HEK293 (cell line): ENCODE measurements around the gene RANBP10.

Source experiments
- CTCF ChIA-PET: fragments of 350-600 bp; formaldehyde crosslinking; extraction: SDS; loops from one replicate; lab custom pipeline; 2021; ENCODE audit warnings: antibody characterized with exemption; lab: Yijun Ruan, JAX
- POLR2A ChIA-PET: fragments of 300-600 bp; formaldehyde crosslinking; extraction: SDS; loops from one replicate; lab custom pipeline; 2020; ENCODE audit warnings: antibody characterized with exemption, inconsistent platforms; lab: Yijun Ruan, JAX
- H3K27ac ChIP-seq: fragments of 200-500 bp; sonication (Bioruptor generic); 2 replicates; pipeline ENCODE4 v1.5.1; 2014; ENCODE audit warnings: low read depth, low read length, control low read depth, inconsistent platforms; ENCODE audit errors: extremely low read depth
- H3K36me3 ChIP-seq, 2 experiments: fragments of 200-500 bp in 1 of 2; sonication (Bioruptor generic) in 1 of 2; 1 replicate in 1 of 2; 2 replicates in 1 of 2; pipeline ENCODE4 v1.5.1; 2014 to 2017; ENCODE audit warnings: inconsistent platforms in 2 of 2, low read length in 2 of 2; ENCODE audit not compliant: control insufficient read depth in 2 of 2, insufficient read depth in 1 of 2
- H3K4me1 ChIP-seq: fragments of 200-500 bp; sonication (Bioruptor generic); 2 replicates; pipeline ENCODE4 v1.5.1; 2014; ENCODE audit warnings: mild to moderate bottlenecking, low read length, inconsistent platforms; ENCODE audit not compliant: control insufficient read depth, insufficient read depth
- H3K4me3 ChIP-seq: 2 replicates; pipeline ENCODE4 v1.5.1; 2011; ENCODE audit warnings: low read depth, mild to moderate bottlenecking, control low read depth, low read length, moderate library complexity
- H3K9me3 ChIP-seq: fragments of 200-500 bp; sonication (Bioruptor generic); 2 replicates; pipeline ENCODE4 v1.5.1; 2014; ENCODE audit warnings: low read depth, low read length, inconsistent platforms; ENCODE audit not compliant: control insufficient read depth, insufficient read depth
- GLIS1 ChIP-seq: fragments of 450-650 bp; formaldehyde crosslinking; IDR thresholded peaks from 2 replicates; pipeline ENCODE4 v1.5.1; 2016; ENCODE audit warnings: missing biosample characterization, missing genetic modification characterization
- KLF10 ChIP-seq: fragments of 450-650 bp; IDR thresholded peaks from 2 replicates; pipeline ENCODE4 v1.5.1; 2018; ENCODE audit warnings: missing biosample characterization, mild to moderate bottlenecking, missing genetic modification characterization
- ZNF175 ChIP-seq: fragments of 450-650 bp; formaldehyde crosslinking; IDR thresholded peaks from 2 replicates; pipeline ENCODE4 v1.5.1; 2016; ENCODE audit warnings: missing biosample characterization, missing genetic modification characterization
- ZNF561 ChIP-seq: fragments of 450-650 bp; IDR thresholded peaks from 2 replicates; pipeline ENCODE4 v1.5.1; 2018; ENCODE audit warnings: missing biosample characterization, missing genetic modification characterization, borderline replicate concordance
- ZNF658 ChIP-seq: fragments of 450-650 bp; formaldehyde crosslinking; IDR thresholded peaks from 2 replicates; pipeline ENCODE4; 2016; ENCODE audit warnings: missing biosample characterization, missing genetic modification characterization
- ZNF677 ChIP-seq: fragments of 450-650 bp; IDR thresholded peaks from 2 replicates; pipeline ENCODE4 v1.5.0; 2018; ENCODE audit warnings: missing biosample characterization, mild to moderate bottlenecking, missing genetic modification characterization, moderate library complexity
- ZNF830 ChIP-seq: fragments of 450-650 bp; IDR thresholded peaks from 2 replicates; pipeline ENCODE4 v1.5.0; 2018; ENCODE audit warnings: missing biosample characterization, missing genetic modification characterization, low read depth, mild to moderate bottlenecking, moderate library complexity
- ZSCAN23 ChIP-seq: fragments of 450-650 bp; formaldehyde crosslinking; IDR thresholded peaks from 2 replicates; pipeline ENCODE4 v1.5.1; 2016; ENCODE audit warnings: missing biosample characterization, missing genetic modification characterization
- TF ChIP-seq, protein P1 (sequence below): fragments of 450-650 bp; formaldehyde crosslinking; conservative IDR thresholded peaks from 2 replicates; pipeline ENCODE4 v1.5.1; 2016; ENCODE audit warnings: low read depth, missing biosample characterization, missing genetic modification characterization
- TF ChIP-seq, protein P2 (sequence below): fragments of 450-650 bp; formaldehyde crosslinking; IDR thresholded peaks from 2 replicates; pipeline ENCODE4 v1.5.1; 2016; ENCODE audit warnings: missing biosample characterization, missing genetic modification characterization
- TF ChIP-seq, protein P3 (sequence below): fragments of 450-650 bp; formaldehyde crosslinking; IDR thresholded peaks from 2 replicates; pipeline ENCODE4 v1.5.1; 2017; ENCODE audit warnings: missing biosample characterization, missing genetic modification characterization
- TF ChIP-seq, protein P4 (sequence below): fragments of 450-650 bp; formaldehyde crosslinking; IDR thresholded peaks from 2 replicates; pipeline ENCODE4 v1.5.1; 2016; ENCODE audit warnings: missing biosample characterization, missing genetic modification characterization

Gene RANBP10

DNA sequence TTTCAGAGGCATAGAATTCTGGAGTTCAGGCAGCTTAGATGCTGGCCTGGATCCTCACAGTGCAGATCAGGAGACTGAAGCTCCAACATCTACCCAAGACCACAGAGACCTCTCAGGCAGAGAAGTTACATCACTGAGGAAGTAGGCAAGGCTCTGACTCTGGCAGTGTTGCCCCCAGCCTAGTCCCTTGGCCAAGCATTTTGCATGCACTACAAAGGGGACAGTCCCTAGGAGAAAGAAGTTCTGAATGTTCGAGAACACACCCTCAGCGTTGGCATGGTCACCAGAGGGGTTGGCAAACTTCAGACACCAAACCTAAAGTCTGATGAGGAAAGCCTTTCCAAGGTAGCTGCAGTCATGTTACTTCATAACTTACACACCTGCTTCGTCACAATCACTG, 2.5 kb downstream of the RANBP10 start (continued):
- TF ChIP-seq, protein P1, sequence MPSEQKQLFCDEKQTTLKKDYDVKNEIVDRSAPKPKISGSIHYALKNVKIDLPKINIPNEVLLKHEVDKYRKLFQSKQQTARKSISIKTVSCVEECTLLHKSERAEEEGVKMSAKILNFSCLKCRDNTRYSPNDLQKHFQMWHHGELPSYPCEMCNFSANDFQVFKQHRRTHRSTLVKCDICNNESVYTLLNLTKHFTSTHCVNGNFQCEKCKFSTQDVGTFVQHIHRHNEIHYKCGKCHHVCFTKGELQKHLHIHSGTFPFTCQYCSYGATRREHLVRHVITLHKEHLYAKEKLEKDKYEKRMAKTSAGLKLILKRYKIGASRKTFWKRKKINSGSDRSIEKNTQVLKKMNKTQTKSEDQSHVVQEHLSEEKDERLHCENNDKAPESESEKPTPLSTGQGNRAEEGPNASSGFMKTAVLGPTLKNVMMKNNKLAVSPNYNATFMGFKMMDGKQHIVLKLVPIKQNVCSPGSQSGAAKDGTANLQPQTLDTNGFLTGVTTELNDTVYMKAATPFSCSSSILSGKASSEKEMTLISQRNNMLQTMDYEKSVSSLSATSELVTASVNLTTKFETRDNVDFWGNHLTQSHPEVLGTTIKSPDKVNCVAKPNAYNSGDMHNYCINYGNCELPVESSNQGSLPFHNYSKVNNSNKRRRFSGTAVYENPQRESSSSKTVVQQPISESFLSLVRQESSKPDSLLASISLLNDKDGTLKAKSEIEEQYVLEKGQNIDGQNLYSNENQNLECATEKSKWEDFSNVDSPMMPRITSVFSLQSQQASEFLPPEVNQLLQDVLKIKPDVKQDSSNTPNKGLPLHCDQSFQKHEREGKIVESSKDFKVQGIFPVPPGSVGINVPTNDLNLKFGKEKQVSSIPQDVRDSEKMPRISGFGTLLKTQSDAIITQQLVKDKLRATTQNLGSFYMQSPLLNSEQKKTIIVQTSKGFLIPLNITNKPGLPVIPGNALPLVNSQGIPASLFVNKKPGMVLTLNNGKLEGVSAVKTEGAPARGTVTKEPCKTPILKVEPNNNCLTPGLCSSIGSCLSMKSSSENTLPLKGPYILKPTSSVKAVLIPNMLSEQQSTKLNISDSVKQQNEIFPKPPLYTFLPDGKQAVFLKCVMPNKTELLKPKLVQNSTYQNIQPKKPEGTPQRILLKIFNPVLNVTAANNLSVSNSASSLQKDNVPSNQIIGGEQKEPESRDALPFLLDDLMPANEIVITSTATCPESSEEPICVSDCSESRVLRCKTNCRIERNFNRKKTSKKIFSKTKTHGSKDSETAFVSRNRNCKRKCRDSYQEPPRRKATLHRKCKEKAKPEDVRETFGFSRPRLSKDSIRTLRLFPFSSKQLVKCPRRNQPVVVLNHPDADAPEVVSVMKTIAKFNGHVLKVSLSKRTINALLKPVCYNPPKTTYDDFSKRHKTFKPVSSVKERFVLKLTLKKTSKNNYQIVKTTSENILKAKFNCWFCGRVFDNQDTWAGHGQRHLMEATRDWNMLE, result no peak
- no peak for TF ChIP-seq ZNF830 (tag by site-specific recombination)
- TF ChIP-seq ZNF677 (tag by site-specific recombination), result no peak

DNA sequence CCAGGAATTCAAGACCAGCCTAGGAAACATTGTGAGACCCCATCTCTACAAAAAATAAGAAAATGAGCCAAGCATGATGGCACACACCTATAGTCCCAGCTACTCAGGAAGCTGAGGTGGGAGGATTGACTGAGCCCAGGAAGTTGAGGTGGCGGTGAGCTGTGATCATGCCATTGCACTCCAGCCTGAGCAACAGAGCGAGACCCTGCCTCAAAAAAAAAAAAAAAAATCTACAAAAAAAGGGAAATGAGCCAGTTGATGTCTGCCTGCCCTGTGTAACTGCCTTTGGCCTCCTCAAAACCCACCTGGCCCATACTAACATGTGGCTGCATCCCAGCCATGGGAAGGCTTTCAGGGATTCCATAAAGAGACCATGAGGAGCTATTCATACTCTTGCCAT, 4.5 kb downstream of the RANBP10 start:
- TF ChIP-seq GLIS1 (no peak), KLF10 (no peak), ZNF561 (tag by site-specific recombination) (no peak), ZNF175 (no peak), ZSCAN23 (tag by site-specific recombination) (no peak), ZNF677 (tag by site-specific recombination) (no peak), ZNF658 (tag by site-specific recombination) (no peak)
- TF ChIP-seq, protein P2, sequence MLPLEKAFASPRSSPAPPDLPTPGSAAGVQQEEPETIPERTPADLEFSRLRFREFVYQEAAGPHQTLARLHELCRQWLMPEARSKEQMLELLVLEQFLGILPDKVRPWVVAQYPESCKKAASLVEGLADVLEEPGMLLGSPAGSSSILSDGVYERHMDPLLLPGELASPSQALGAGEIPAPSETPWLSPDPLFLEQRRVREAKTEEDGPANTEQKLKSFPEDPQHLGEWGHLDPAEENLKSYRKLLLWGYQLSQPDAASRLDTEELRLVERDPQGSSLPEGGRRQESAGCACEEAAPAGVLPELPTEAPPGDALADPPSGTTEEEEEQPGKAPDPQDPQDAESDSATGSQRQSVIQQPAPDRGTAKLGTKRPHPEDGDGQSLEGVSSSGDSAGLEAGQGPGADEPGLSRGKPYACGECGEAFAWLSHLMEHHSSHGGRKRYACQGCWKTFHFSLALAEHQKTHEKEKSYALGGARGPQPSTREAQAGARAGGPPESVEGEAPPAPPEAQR (tag by site-specific recombination), result no peak
- TF ChIP-seq, protein P3, sequence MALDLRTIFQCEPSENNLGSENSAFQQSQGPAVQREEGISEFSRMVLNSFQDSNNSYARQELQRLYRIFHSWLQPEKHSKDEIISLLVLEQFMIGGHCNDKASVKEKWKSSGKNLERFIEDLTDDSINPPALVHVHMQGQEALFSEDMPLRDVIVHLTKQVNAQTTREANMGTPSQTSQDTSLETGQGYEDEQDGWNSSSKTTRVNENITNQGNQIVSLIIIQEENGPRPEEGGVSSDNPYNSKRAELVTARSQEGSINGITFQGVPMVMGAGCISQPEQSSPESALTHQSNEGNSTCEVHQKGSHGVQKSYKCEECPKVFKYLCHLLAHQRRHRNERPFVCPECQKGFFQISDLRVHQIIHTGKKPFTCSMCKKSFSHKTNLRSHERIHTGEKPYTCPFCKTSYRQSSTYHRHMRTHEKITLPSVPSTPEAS (tag by site-specific recombination), result no peak
- TF ChIP-seq, protein P4, sequence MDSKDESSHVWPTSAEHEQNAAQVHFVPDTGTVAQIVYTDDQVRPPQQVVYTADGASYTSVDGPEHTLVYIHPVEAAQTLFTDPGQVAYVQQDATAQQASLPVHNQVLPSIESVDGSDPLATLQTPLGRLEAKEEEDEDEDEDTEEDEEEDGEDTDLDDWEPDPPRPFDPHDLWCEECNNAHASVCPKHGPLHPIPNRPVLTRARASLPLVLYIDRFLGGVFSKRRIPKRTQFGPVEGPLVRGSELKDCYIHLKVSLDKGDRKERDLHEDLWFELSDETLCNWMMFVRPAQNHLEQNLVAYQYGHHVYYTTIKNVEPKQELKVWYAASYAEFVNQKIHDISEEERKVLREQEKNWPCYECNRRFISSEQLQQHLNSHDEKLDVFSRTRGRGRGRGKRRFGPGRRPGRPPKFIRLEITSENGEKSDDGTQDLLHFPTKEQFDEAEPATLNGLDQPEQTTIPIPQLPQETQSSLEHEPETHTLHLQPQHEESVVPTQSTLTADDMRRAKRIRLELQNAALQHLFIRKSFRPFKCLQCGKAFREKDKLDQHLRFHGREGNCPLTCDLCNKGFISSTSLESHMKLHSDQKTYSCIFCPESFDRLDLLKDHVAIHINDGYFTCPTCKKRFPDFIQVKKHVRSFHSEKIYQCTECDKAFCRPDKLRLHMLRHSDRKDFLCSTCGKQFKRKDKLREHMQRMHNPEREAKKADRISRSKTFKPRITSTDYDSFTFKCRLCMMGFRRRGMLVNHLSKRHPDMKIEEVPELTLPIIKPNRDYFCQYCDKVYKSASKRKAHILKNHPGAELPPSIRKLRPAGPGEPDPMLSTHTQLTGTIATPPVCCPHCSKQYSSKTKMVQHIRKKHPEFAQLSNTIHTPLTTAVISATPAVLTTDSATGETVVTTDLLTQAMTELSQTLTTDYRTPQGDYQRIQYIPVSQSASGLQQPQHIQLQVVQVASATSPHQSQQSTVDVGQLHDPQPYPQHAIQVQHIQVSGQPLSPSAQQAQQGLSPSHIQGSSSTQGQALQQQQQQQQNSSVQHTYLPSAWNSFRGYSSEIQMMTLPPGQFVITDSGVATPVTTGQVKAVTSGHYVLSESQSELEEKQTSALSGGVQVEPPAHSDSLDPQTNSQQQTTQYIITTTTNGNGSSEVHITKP (tag by site-specific recombination), result no peak
- CTCF ChIA-PET, result interaction anchor here (1.1 to 1.2 kb wide), 2 partner anchors 12 to 14 kb away, joined by 3 read pairs; no protein-coding TSS in a partner anchor
- H3K27ac ChIP-seq, result no peak overlapping the region
- H3K4me3 ChIP-seq, result no peak overlapping the region
- peaks cover 5% of the 10 kb centered on the region for H3K4me1 ChIP-seq
- H3K36me3 ChIP-seq, result peaks cover 0 to 51% of the 10 kb centered on the region in 2 experiments; a peak in 2 of 3 replicates
- POLR2A ChIA-PET, result interaction anchor here (1.5 kb wide), 1 partner anchor 83 kb away, joined by 5 read pairs; the partner anchor contains the start of gene GFOD2
- no peaks in the 10 kb centered on the region for H3K9me3 ChIP-seq
